MCF 10A (cell line): ENCODE measurements around the gene STK31. TPM values are rescaled to one million over a fixed set of nuclear protein-coding genes. Genes with fewer than 3 reads are reported as not detected.

Source experiments
- BruUV-seq: library from RNA; stranded (reverse); fragments of 400-500 nt; replicated peaks from 2 replicates; lab custom pipeline; 2021; lab: Mats Ljungman, UMichigan
- CTCF ChIA-PET: fragments of 300-600 bp; sonication (Branson Sonifier 250); formaldehyde crosslinking; extraction: SDS; loops from one replicate; lab custom pipeline; 2021; ENCODE audit warnings: antibody characterized with exemption, inconsistent platforms; lab: Yijun Ruan, JAX
- POLR2A ChIA-PET: fragments of 300-600, 350-650 bp; sonication (Branson Sonifier 250); formaldehyde crosslinking; extraction: SDS; loops from one replicate; lab custom pipeline; 2020; ENCODE audit warnings: antibody characterized with exemption, inconsistent platforms; lab: Yijun Ruan, JAX
- DNase-seq: peaks from one replicate; pipeline ENCODE4 v3.0.0-alpha.2; 2018; ENCODE audit not compliant: unreplicated experiment
- H3K27ac Mint-ChIP-seq: one replicate; pipeline ENCODE4 v1.8.0; 2022; ENCODE audit warnings: mild to moderate bottlenecking, low read depth, mixed read lengths; ENCODE audit not compliant: unreplicated experiment
- H3K27me3 Mint-ChIP-seq: one replicate; pipeline ENCODE4 v1.8.0; 2022; ENCODE audit warnings: mixed read lengths; ENCODE audit not compliant: insufficient read depth, unreplicated experiment
- H3K36me3 Mint-ChIP-seq: one replicate; pipeline ENCODE4 v1.8.0; 2022; ENCODE audit warnings: mild to moderate bottlenecking, moderate library complexity, mixed read lengths; ENCODE audit not compliant: insufficient read depth, unreplicated experiment
- H3K4me1 Mint-ChIP-seq: one replicate; pipeline ENCODE4 v1.8.0; 2022; ENCODE audit warnings: mixed read lengths; ENCODE audit not compliant: insufficient read depth, unreplicated experiment
- H3K4me3 Mint-ChIP-seq: one replicate; pipeline ENCODE4 v1.8.0; 2022; ENCODE audit warnings: mild to moderate bottlenecking, moderate library complexity, mixed read lengths; ENCODE audit not compliant: unreplicated experiment
- H3K9me3 Mint-ChIP-seq: one replicate; pipeline ENCODE4 v1.8.0; 2022; ENCODE audit warnings: mixed read lengths; ENCODE audit not compliant: unreplicated experiment
- intact Hi-C: fragments of 100-400 bp; cut with micrococcal nuclease; formaldehyde crosslinking; loops from 2 replicates; pipeline ENCODE4 v1.14.1; 2022
- total RNA-seq: library from RNA; stranded (reverse); gene quantifications from 2 replicates; pipeline ENCODE4 v1.2.3, GENCODE V29; 2022
- TF ChIP-seq, protein P1 (sequence below): fragments of 200-600 bp; IDR thresholded peaks from one replicate; pipeline ENCODE4 v1.8.0; 2022; ENCODE audit warnings: antibody characterized with exemption, mild to moderate bottlenecking; ENCODE audit not compliant: unreplicated experiment

The STK31 gene
- total RNA-seq, 1 experiment from 2014 or later = not detected

DNA sequence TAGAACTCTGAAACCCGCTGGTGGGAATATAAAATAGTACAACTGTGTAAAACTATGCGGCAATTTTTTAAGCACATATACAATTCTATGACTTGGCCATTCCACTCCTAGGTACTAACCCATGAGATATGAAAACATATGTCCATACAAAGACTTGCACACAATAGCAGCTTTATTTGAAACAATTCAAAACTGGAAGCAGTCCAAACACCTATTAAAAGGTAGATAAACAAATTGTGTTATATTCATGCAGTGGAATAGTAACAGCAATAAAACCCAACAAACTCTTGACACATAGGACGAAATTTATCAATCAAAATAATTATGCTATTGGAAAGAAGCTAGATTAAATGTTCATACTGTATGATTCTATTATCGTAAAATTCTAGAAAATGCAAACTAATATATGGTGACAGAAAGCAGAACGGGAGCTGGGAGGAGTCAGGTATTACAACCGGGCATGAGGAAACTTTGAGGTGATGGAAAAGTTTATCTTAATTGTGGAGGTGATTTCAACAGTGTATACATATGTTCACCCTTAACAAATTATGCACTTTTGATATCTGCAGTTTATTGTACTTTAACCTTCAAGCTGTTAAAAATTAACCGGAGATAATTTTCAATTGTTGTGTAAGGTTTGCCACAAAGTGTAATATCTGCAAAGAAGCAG, 803 bp upstream of the STK31 start:
- intact Hi-C loops = no loop called here
- Mint-ChIP-seq H3K36me3 (no peaks in the 10 kb centered on the region), H3K4me1 (peaks cover 17% of the 10 kb centered on the region), H3K27me3 (no peaks in the 10 kb centered on the region), H3K9me3 (peaks cover 8% of the 10 kb centered on the region), H3K4me3 (no peak overlapping the region), H3K27ac (no peak overlapping the region)
- CTCF ChIA-PET = interaction anchor here (0.6 to 9.7 kb wide), 7 partner anchors 12 to 436 kb away, joined by 4 to 175 read pairs (median 7); partner anchors contain the start of gene CCDC126
- no TSS peak for BruUV-seq
- no peak for DNase-seq
- POLR2A ChIA-PET = interaction anchor here (0.6 to 1.2 kb wide), 3 partner anchors 113 to 138 kb away, joined by 3 read pairs; no protein-coding TSS in a partner anchor
- TF ChIP-seq, protein P1, sequence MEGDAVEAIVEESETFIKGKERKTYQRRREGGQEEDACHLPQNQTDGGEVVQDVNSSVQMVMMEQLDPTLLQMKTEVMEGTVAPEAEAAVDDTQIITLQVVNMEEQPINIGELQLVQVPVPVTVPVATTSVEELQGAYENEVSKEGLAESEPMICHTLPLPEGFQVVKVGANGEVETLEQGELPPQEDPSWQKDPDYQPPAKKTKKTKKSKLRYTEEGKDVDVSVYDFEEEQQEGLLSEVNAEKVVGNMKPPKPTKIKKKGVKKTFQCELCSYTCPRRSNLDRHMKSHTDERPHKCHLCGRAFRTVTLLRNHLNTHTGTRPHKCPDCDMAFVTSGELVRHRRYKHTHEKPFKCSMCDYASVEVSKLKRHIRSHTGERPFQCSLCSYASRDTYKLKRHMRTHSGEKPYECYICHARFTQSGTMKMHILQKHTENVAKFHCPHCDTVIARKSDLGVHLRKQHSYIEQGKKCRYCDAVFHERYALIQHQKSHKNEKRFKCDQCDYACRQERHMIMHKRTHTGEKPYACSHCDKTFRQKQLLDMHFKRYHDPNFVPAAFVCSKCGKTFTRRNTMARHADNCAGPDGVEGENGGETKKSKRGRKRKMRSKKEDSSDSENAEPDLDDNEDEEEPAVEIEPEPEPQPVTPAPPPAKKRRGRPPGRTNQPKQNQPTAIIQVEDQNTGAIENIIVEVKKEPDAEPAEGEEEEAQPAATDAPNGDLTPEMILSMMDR = no peak

DNA sequence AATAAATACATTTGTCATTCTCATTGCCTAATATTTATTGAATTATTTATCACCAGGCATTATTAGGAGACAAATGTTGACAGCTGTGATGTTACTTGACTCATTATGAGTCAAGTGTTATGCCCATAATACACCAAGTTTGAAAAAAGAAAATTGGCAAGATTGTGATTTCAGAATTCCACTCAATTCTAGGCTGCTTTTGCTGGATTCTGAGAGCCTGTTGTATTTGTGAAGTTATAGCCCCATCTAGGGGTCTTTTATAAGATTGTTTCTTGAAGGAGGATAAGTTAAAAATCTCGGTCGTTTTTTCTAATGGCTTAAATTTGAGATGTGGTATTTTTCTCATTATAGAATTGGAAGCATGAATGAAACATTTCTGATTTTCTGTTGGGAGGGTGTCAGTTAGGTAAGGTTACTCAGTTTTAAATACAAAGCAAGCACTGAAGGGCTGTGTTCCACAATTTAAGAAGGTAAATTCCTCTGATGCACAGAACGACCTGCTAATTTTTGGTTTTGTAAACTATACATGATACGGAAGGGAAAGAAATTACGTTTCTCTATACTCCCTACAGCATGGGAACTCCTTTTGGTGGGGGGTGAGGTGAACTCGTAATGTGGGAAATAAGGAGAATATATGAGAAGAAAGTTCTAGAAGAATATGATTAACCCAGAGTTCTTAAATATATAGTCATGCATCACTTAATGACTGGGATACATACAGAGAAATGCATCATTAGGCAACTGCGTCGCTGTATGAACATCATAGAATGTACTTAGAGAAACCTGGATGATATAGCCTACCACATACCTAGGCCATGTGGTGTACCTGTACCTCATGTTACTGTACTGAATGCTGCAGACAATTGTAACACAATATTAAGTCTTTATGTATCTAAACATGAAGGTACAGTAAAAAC, 2.6 kb downstream of the STK31 start:
- TF ChIP-seq, protein P1 = peak; percentile 52
- intact Hi-C loops = loop anchor here (1.0 to 5.0 kb wide), 4 partner anchors 142 to 670 kb away; no protein-coding TSS in a partner anchor
- H3K27me3 Mint-ChIP-seq = no peaks in the 10 kb centered on the region
- peaks cover 17% of the 10 kb centered on the region for H3K4me1 Mint-ChIP-seq
- no peaks in the 10 kb centered on the region for H3K36me3 Mint-ChIP-seq
- ChIA-PET POLR2A (interaction anchor here (0.6 to 1.2 kb wide), 6 partner anchors 15 to 863 kb away, joined by 3 to 6 read pairs (median 3); partner anchors contain the start of gene CCDC126), CTCF (interaction anchor here (0.6 to 9.7 kb wide), 19 partner anchors 8 to 451 kb away, joined by 3 to 175 read pairs (median 4); no protein-coding TSS in a partner anchor)
- H3K4me3 Mint-ChIP-seq = no peak overlapping the region
- peak overlapping the region; percentile 27 for H3K27ac Mint-ChIP-seq
- H3K9me3 Mint-ChIP-seq = no peaks in the 10 kb centered on the region
- no TSS peak for BruUV-seq
- DNase-seq = peak; percentile 69

DNA sequence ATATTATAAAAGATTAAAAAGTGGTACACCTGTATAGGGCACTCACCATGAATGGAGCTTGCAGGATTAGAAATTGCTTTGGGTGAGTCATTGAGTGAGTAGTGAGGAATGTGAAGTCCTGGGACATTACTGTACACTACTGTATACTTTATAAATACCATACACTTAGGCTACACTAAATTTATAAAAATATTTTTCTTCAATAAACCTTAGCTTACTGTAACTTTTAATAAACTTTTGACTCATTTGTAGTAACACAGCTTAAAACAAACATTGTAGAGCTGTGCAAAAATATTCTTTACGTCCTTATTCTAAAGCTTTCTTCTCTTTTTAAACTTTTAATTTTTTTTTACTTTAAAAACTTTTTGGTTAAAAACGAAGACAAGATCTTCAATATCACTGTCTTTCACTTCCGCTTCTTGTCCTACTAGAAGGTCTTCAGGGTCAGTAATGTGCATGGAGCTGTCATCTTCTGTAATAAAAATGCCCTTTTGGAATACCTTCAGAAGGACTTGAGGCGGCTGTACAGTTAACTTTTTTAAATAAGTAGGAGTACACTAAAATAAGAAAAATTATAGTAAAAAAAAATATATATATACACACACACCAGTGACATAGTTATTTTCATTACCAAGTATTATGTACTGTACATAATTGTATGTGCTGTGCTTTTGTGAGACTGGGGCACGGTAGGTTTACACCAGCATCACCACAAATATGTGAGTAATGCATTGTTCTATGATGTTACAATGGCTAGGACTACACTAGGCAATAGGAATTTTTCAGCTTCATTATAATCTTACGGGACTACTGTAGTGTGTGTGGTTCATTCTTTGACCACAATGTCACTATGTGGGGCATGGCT, 3.5 kb downstream of the STK31 start:
- Mint-ChIP-seq H3K4me3 (no peak overlapping the region), H3K27ac (no peak overlapping the region), H3K27me3 (no peaks in the 10 kb centered on the region), H3K36me3 (no peaks in the 10 kb centered on the region), H3K4me1 (peaks cover 17% of the 10 kb centered on the region), H3K9me3 (no peaks in the 10 kb centered on the region)
- ChIA-PET POLR2A (interaction anchor here (0.5 to 1.2 kb wide), 6 partner anchors 16 to 862 kb away, joined by 3 to 4 read pairs (median 3); partner anchors contain the start of gene CCDC126), CTCF (interaction anchor here (0.6 to 9.7 kb wide), 11 partner anchors 17 to 452 kb away, joined by 3 to 175 read pairs (median 4); no protein-coding TSS in a partner anchor)
- BruUV-seq = no TSS peak
- intact Hi-C loops = loop anchor here (5.0 kb wide), 1 partner anchor 669 kb away; no protein-coding TSS in a partner anchor
- peak; percentile 60 for DNase-seq
- TF ChIP-seq, protein P1 = no peak
